ENCODE results near the gene CKMT2. TPM values are rescaled to one million over a fixed set of nuclear protein-coding genes. Genes with fewer than 3 reads are reported as not detected.

Gene CKMT2
- total and polyA plus RNA-seq, 2 of the 8 experiments (the other 6 are each of a cell fraction or from before 2014, with no cell fraction given): 2.4 to 5.0 TPM

DNA sequence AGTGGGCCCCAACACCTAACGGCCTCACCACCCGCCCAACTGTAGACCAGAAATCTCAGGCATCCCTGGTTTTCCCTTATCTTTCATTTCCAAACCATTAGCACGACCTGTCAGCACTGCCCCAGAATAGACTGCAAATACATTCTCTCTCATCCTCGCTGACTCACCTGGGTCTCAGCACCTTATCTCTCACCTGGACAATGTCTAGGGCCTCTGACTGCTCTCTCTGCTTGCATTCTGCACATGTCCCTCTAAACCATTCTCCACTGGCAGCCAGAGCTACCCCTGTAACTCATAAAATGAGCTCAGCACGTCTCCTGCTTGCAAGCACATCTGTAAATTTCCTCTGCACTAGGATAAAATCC is 12.7 kb downstream of the CKMT2 start:
- DNase-seq (ENCODE audit: low read depth in 1 of 2, low spot score in 2 of 2) (no peak), FAIRE-seq (no peak)
- Histone ChIP-seq H2BK5ac (ENCODE audit: low read depth, low read length) (no peak overlapping the region), H3K56ac (replicated peaks; ENCODE audit: insufficient read length, low read depth, low read length) (no peak overlapping the region), H2BK12ac (ENCODE audit: low read depth, low read length) (no peak overlapping the region), H3K4me1 (replicated peaks in 1 of 4; ENCODE audit: control insufficient read depth in 3 of 4, insufficient read depth in 4 of 4, low read length in 3 of 4) (peaks cover 0 to 7% (median 2%) of the 10 kb centered on the region in 4 experiments; a peak in 2 of 7 replicates), H3K79me2 (ENCODE audit: control insufficient read depth in 1 of 2, insufficient read depth in 2 of 2, low read length in 2 of 2) (no peaks in the 10 kb centered on the region), H3K27me3 (replicated peaks in 1 of 4; ENCODE audit: control insufficient read depth in 3 of 4, extremely low read depth in 1 of 4, insufficient read depth in 3 of 4, low read length in 3 of 4) (no peaks in the 10 kb centered on the region), H4K8ac (ENCODE audit: extremely low read depth, insufficient read depth, low read length) (no peak overlapping the region), H3K14ac (ENCODE audit: insufficient read length) (no peak overlapping the region), H3K9me3 (ENCODE audit: insufficient read depth in 2 of 2, low read depth in 1 of 2, low read length in 1 of 2) (no peaks in the 10 kb centered on the region), H4K5ac (ENCODE audit: insufficient read length, low read depth, low read length) (no peak overlapping the region), H3K23me2 (ENCODE audit: low read depth, low read length) (no peaks in the 10 kb centered on the region; the same call in 1 of the 2 replicates), H4K91ac (replicated peaks; ENCODE audit: insufficient read length, low read length) (no peak overlapping the region), H3K9ac (replicated peaks in 1 of 4; ENCODE audit: extremely low read depth in 1 of 4, low read depth in 3 of 4, low read length in 3 of 4) (no peak overlapping the region), H2BK15ac (ENCODE audit: low read length) (no peak overlapping the region), H3K18ac (ENCODE audit: extremely low read depth, low read length) (no peak overlapping the region; the same call in 1 of the 2 replicates), H3K36me3 (ENCODE audit: control insufficient read depth in 2 of 4, insufficient read depth in 4 of 4, low read length in 3 of 4) (0 out of 8 replicates have a peak, but pooled peaks cover 0 to 4% (median 0%) of the 10 kb centered on the region in 4 experiments), H3K23ac (ENCODE audit: insufficient read length) (no peak overlapping the region), H3K79me1 (ENCODE audit: low read depth, low read length) (peaks cover 4% of the 10 kb centered on the region), H2AFZ (ENCODE audit: low read length) (no peak overlapping the region), H3K4me3 (ENCODE audit: extremely low read depth in 1 of 4, insufficient read depth in 2 of 4, low read depth in 3 of 4, low read length in 4 of 4) (no peak overlapping the region), H2AK5ac (ENCODE audit: low read depth, low read length) (no peak overlapping the region), H4K20me1 (replicated peaks in 1 of 2; ENCODE audit: control insufficient read depth in 1 of 2, insufficient read depth in 2 of 2, low read length in 2 of 2) (peaks cover 3% of the 10 kb centered on the region in 2 experiments), H2BK20ac (ENCODE audit: low read length) (no peak overlapping the region), H3K27ac (ENCODE audit: low read depth, low read length) (no peak overlapping the region), H3K4ac (replicated peaks; ENCODE audit: insufficient read length, low read depth, low read length) (no peak overlapping the region), H3K4me2 (ENCODE audit: insufficient read depth in 1 of 2, low read depth in 2 of 2, low read length in 2 of 2) (no peak overlapping the region), H2BK120ac (replicated peaks; ENCODE audit: low read depth, low read length) (no peak overlapping the region)
- WGBS, 2 experiments (ENCODE audit: extremely low coverage in 1 of 2, insufficient coverage in 1 of 2, insufficient read length in 1 of 2, insufficient replicate concordance in 2 of 2, low coverage in 1 of 2, low lambda C conversion rate in 2 of 2, missing lambda C conversion rate in 1 of 2): 92% methylated on average over 5 of the region's 5 CpGs; no CpG with 5 or more reads in 1 of the 2 experiments
- CTCF ChIA-PET (ENCODE audit: partially characterized antibody): interaction anchor here (0.7 to 1.3 kb wide), 6 partner anchors 10 to 53 kb away, joined by 3 read pairs; partner anchors contain the start of gene CKMT2
- POLR2A ChIA-PET (ENCODE audit: partially characterized antibody): interaction anchor here (5.8 kb wide), 1 partner anchor 9 kb away, joined by 24 read pairs; no protein-coding TSS in a partner anchor
- TF ChIP-seq BCL11A (IDR thresholded peaks at IDR 0.05; ENCODE audit: low read depth in 2 of 2, low read length in 2 of 2) (no peak), HDAC2 (IDR thresholded peaks at IDR 0.05; ENCODE audit: borderline replicate concordance in 1 of 2, low read depth in 2 of 2, low read length in 2 of 2) (no peak), SIN3A (conservative IDR thresholded peaks at IDR 0.05 in 1 of 2, IDR thresholded peaks at IDR 0.05 in 1 of 2; ENCODE audit: low read depth in 1 of 2, low read length in 2 of 2) (no peak), TBP (IDR thresholded peaks at IDR 0.05; ENCODE audit: low read depth, low read length) (no peak), POLR2AphosphoS5 (IDR thresholded peaks at IDR 0.05; ENCODE audit: low read depth, low read length) (no peak), CHD1 (IDR thresholded peaks at IDR 0.05; ENCODE audit: low read depth, low read length) (no peak), BRCA1 (IDR thresholded peaks at IDR 0.05; ENCODE audit: low read depth, low read length) (no peak), SIX5 (IDR thresholded peaks at IDR 0.05; ENCODE audit: low read depth, low read length) (no peak), TCF12 (IDR thresholded peaks at IDR 0.05; ENCODE audit: low read depth, low read length) (no peak), RFX5 (IDR thresholded peaks at IDR 0.05; ENCODE audit: borderline replicate concordance, low read depth, low read length) (no peak)
- TF ChIP-seq, protein P1, sequence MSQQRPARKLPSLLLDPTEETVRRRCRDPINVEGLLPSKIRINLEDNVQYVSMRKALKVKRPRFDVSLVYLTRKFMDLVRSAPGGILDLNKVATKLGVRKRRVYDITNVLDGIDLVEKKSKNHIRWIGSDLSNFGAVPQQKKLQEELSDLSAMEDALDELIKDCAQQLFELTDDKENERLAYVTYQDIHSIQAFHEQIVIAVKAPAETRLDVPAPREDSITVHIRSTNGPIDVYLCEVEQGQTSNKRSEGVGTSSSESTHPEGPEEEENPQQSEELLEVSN (IDR thresholded peaks at IDR 0.05): no peak
- TF ChIP-seq, protein P2, sequence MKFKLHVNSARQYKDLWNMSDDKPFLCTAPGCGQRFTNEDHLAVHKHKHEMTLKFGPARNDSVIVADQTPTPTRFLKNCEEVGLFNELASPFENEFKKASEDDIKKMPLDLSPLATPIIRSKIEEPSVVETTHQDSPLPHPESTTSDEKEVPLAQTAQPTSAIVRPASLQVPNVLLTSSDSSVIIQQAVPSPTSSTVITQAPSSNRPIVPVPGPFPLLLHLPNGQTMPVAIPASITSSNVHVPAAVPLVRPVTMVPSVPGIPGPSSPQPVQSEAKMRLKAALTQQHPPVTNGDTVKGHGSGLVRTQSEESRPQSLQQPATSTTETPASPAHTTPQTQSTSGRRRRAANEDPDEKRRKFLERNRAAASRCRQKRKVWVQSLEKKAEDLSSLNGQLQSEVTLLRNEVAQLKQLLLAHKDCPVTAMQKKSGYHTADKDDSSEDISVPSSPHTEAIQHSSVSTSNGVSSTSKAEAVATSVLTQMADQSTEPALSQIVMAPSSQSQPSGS (IDR thresholded peaks at IDR 0.05; ENCODE audit: low read length): no peak

Measured in H1 (cell line).